ENCODE data around the gene CBARP.

CBARP gene

DNA sequence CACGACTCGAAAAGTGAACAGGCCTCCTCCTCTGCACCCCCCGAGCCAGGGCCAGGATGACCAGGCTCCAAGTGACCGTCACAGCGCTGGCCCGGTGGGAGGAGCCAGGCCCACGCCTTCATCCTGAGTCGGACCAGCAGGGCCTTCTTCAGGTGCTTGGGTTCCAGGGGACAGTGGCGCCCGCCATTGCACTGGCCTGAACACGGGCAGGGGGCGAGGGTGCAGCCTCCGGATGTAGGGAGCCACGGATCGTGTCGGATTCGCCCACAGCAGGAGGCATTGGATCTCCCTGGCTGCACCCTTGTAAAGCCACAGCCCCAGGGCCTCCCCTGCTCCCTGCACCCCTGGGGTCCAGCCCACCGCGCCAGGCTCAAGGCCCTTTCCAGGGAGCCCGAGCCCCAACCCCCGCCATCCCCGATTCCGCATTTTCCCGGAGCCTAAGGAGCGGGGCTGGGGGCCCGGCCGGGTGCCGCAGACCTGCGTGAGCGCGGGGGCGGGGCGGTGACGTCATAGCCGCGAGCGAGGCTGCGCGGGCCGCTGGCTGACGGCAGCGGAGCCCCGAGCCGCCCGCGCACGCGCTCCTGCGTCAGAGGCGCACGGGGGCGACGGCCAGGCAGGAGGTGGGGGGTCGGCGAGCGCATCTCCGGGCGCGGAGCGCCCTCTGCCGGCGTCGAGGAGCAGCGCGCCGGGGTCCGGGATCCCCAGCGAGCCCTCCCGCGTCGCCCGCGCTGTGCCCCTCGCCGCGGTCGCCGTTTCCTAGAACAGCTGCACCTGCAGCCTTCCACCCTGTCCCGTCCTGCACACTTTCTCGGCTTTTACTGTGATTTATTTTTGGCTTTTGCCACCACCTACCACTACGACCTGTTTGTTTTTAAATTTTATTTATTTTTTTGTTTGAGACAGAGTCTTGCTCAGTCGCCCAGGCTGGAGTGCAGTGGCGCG, 2.3 kb upstream of the CBARP start:
- peak; percentile 85 for DNase-seq (ENCODE audit: low read depth, low spot score)

- DNase-seq (ENCODE audit: low read depth, low spot score), result no peak
Observed at GRCh38 chr19:1239420-1239795, 1.6 kb upstream of the CBARP start.

GRCh38 chr19:1238369-1239303, 831 bp upstream of the CBARP start:
- no peak for DNase-seq (ENCODE audit: low read depth, low spot score)

DNA sequence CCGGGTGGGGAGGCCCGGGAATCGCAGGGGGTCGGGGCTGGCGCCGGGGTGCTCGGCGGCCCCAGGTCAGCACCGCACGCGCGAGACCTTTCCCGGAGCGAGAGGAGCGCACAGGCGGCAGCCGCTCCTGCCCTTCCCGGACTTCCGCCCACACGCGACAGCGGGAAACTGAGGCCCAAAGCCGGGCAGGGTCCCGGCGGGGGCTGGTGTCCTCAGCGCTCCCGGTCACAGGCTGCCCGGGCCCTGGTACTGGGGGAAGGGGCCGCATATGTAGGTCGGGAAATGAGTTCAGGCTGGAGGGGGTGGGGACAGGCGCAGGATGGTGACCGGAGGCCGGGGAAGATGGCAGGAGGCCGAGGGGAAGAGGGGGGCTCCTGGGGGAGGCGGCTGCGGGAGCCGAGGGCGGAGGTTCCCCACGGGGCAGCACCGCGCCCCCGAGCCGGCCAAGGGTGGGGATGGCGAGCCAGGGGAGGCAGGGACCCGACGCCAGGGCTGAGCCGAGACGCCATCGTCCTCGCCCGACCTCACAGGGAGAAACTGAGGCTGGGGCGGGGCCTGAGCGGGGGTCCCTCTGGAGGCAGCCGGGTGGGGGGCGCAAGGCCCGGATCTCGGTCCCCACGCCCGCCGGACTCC, 662 bp downstream of the CBARP start:
- no peak for DNase-seq (ENCODE audit: low read depth, low spot score)

- no peak for DNase-seq (ENCODE audit: low read depth, low spot score)
Observed at GRCh38 chr19:1236576-1236975, 1.2 kb downstream of the CBARP start.

GRCh38 chr19:1235625-1236538, 1.9 kb downstream of the CBARP start:
- DNase-seq (ENCODE audit: low read depth, low spot score), result no peak

GRCh38 chr19:1234955-1235380, 2.8 kb downstream of the CBARP start:
- DNase-seq (ENCODE audit: low read depth, low spot score), result no peak

GRCh38 chr19:1234051-1234954, 3.5 kb downstream of the CBARP start:
- DNase-seq (ENCODE audit: low read depth, low spot score), result no peak

DNA sequence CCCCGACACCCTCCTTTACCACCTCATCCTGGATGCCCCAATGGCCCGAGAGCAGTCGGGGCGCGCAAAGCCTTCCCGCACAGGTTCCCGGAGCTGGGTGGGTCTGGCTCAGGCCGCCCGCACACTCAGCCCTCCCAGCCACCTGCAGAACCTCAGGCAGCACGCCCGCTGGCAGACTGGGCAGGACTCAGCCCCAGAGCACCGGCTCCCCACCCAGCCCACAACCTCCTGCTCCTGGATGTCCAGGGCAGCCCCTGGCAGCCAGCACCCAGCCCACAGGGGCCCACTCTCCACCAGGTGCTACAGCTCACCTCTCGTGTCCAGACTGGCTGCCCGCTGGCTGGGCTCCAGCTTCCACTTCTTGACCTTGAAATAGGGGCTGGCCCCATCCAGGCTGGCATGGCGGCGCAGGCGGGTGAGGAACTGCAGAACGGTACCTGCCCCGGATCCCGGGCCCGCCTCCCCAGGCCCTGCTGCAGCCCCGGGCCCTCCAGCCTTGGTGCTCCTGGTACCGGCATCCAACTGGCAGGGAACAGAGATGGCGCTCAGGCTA, 4.6 kb downstream of the CBARP start:
- DNase-seq (ENCODE audit: low read depth, low spot score), result no peak

DNA sequence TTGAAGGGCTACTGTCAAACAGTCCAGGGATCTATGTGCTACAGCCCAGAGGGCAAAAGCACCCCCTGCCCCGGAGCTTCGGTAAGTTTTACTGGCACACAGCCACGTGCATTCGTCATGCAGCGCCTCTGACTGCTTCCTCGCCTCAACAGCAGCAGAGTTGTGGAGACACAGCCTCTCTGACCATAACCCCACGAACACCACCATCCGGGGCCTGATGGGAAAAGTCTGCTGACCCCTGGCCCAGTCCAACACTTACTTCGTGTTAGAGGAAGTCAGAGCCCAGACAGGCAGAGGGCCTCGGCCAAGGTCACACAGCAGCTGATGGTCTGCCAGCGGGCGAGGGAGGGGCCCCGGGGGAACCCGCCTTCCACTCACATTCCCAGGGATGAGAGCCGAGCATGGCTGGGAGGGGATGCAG, 5.1 kb downstream of the CBARP start:
- DNase-seq (ENCODE audit: low read depth, low spot score), result no peak

DNA sequence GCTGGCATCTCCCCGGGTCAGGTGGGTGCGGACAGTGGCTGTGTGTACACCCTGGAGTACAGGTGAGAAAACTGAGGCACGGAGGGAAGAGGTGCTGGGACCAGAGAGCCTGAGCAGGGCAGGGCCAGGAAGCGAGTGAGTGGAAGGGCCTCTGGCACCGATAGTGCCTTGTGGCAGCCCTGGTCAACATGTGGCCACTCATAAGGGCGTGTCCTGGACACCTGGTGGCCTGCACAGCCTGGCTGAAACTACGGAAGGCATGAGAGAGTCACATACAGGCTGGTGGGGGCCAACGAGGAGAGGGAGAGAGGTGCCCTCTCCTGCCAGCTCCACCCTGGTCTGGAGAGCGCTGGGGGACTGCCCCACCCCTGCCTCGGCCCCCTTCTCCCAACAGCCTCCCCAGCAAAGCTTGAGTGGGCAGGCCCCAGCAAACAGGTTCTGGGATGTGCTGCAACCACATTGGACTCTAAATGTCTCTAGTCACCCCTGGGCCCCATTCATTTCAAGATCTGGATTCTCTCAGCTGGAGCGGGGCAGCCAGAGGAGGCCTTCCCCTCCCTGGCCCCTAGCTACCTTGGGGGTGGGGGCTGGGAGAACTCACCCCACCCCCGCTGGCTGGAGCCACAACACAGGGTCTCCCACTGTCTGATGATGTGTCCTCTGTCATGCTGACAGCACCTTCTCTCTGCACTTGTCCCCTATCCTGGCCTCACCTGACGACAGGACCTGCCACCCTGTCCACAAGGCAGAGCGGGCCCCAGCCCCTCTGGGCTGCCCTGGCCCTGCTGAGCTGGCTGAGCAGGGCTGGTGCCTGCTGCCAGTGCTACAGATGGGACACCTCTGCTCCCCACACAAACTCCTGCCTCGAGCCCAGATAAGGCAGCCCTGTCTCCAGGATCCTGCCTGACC, 5.8 kb downstream of the CBARP start:
- no peak for DNase-seq (ENCODE audit: low read depth, low spot score)

DNA sequence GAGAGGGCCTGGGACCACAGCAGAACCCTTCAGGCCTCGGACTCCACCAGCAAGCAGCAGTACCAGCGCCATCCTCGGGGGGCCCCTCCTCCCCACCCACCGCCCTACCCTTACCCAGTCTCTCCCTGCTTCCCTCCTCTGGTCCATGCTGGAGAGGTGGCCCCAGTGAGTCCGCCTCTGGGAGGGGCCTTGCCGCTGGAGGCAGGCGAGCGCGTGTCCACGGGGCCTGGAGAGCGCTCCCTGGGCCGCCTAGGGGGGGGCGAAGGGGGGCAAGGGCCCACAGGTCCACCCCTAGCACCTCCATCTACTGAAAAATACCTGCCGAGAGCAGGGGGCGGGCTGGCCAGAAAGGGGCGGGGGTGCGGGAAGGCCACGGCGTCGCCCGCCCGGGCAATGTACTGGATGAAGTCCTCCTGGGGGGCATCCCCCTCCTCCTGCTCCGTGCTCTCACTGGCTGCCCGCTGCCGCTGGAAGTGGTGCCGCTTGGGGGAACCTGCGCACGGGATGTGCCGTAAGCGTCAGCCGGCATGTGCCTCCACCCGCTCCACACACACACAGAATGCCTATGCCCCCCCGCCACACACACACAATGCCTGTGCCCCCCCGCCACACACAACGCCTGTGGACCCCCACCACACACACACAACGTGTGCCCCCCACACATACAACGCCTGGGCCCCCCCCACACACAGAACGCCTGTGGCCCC, 6.9 kb downstream of the CBARP start:
- no peak for DNase-seq (ENCODE audit: low read depth, low spot score)

DNA sequence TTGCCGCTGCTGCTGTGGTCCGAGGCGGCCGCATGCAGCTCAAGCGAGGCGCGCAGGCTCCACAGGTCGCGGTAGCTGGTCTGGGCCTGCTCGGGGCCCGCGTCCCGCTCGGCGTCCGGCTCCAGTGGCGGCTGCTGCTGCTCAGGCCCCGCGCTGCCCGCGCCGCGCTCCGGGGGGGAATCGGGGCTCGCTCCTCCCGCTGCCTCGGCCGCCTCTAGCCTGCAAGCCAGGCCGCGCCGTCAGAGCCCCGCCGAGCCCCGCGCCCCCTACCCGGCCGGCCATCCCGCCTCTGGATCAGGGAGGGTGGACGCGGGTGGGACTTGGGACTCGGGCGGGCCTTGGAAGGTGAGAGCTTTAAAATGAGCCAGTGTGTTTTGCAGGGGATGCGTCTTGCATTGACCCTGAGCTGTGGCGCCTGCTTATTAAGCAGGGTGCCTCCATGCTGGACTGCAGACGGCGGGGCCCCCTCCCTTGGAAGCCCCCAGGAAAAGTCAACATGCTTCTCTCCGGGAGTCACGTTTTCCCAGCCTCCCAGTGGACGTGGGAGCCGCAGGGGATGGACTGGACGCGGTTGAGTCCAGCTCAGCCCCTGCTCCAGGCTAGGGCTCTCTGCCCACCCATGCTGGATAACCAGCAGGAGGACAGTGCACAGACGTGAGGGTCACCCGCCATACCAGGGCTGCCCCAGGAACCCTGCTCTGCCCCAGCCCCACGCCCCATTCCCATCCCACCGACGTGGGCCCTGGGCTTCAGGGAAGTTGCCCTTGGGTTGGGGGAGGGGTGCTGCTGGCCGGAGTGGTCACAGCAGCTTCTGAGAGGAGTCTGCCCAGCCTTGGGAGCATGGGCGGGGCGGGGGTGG, 7.7 kb downstream of the CBARP start:
- no peak for DNase-seq (ENCODE audit: low read depth, low spot score)

GRCh38 chr19:1229056-1229923, 8.5 kb downstream of the CBARP start:
- DNase-seq (ENCODE audit: low read depth, low spot score), result no peak

DNA sequence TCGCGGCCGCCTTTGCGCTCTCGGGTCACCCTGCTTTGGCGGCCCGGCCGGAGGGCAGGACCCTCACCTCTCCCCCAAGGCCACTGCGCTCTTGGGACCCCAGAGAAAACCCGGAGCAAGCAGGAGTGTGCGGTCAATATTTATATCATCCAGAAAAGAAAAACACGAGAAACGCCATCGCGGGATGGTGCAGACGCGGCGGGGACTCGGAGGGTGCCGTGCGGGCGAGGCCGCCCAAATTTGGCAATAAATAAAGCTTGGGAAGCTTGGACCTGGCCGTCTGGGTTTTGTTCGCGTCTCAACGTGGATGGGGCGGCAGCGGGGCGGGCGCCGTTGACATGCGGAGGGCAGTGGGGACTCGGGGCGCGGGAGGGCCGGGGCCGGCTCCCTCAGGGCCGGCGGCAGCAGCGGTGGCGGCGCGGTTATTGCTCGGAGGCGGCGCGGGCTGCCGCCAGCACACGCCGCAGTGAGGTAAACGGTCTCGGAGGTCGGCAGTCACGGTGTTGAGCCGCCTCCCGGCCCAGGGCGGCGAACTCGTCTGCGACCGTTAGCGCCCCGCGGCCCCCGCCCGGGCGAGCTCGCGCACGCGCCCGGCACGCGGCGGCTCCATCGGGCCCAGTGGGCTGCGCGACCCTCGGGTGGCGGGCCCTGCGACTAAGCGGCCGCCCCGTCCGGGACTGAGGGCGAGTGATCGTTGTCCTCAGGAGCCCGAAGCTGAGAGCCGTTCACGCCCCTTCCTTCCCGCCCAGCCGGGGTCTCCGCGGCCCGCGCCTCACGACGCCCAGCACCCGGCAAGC, 9.4 kb downstream of the CBARP start:
- DNase-seq (ENCODE audit: low read depth, low spot score), result no peak

All from activated naive CD8-positive, alpha-beta T cell treated with anti-CD3 and anti-CD28 coated beads, Interleukin-2, amount 50 U/mL, for 16 hours (primary cell).